Measurements from ENCODE around the gene PLXNC1. TPM values are rescaled to one million over a fixed set of nuclear protein-coding genes. Genes with fewer than 3 reads are reported as not detected.
A peak's percentile ranks its signal among the peaks of the same experiment; 100 is the strongest.

PLXNC1 gene
- total and polyA plus RNA-seq, 2 of the 8 experiments (the other 6 are each of a cell fraction or from before 2014, with no cell fraction given): 0.83 to 2.0 TPM

DNA sequence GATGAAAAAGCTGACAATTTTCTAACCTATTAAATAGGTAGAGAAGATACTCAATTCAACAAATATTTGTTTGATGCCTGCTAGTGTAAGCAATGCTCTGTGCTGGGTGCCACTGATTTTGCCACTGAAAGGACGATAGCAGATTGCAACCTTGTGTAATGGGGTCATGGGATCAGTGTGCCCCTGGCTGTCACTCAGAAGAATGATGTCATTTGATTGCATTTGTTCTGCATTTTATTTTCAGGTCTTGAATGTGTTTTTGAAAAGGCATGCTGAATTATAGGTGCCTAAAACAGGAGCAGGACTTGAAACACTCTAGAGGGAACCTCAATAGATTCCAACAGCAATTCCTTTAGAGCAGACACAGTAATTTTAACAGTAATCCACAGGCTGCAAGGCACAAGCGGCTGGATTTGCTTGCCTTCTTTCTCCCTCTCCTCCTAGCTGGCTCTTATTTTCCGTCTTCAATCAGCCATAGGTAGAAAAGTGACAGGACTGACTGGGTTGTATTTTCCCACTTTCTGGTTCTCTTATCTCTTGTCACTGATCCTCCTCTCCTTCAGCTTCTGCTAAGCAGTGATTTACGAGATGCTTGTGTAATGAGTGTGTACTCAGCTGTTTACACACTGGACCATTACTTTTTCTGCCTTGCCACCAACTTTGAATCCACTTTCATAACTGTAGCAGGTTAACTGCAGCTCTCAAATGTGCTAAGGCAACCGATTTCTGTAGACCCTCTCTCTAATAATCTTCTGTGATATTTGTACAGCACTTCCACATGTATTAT is 4.1 kb downstream of the PLXNC1 start:
- no peak overlapping the region for H3K9ac ChIP-seq (replicated peaks in 1 of 4; ENCODE audit: extremely low read depth in 1 of 4, low read depth in 3 of 4, low read length in 3 of 4)
- no peak overlapping the region; the same call in 1 of the 2 replicates for H3K18ac ChIP-seq (ENCODE audit: extremely low read depth, low read length)
- TF ChIP-seq SUZ12 (IDR thresholded peaks at IDR 0.05; ENCODE audit: low read length) (peak; percentile 28; the same call in 1 of the 2 replicates), HDAC6 (IDR thresholded peaks at IDR 0.05; ENCODE audit: low read depth, low read length) (no peak), SP2 (IDR thresholded peaks at IDR 0.05; ENCODE audit: low read length) (no peak), EZH2 (IDR thresholded peaks at IDR 0.05; ENCODE audit: low read depth, low read length, severe bottlenecking) (no peak), ZNF274 (IDR thresholded peaks at IDR 0.05; ENCODE audit: borderline replicate concordance, extremely low read depth, low read length) (no peak), EGR1 (IDR thresholded peaks at IDR 0.05; ENCODE audit: borderline replicate concordance, low read depth, low read length) (0 out of 2 replicates have a peak, but pooled peaks have one; percentile 17), MAFK (IDR thresholded peaks at IDR 0.05; ENCODE audit: low read depth, low read length) (no peak), SAP30 (IDR thresholded peaks at IDR 0.05; ENCODE audit: insufficient read depth, insufficient replicate concordance, low read length) (no peak), FOSL1 (IDR thresholded peaks at IDR 0.05; ENCODE audit: insufficient read depth, low read depth, low read length) (no peak)
- TF ChIP-seq, protein P1, sequence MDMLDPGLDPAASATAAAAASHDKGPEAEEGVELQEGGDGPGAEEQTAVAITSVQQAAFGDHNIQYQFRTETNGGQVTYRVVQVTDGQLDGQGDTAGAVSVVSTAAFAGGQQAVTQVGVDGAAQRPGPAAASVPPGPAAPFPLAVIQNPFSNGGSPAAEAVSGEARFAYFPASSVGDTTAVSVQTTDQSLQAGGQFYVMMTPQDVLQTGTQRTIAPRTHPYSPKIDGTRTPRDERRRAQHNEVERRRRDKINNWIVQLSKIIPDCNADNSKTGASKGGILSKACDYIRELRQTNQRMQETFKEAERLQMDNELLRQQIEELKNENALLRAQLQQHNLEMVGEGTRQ (IDR thresholded peaks at IDR 0.05; ENCODE audit: low read length): no peak

More for the DNA sequence above, 4.1 kb downstream of the PLXNC1 start:
- H2BK20ac ChIP-seq (ENCODE audit: low read length): no peak overlapping the region
- H3K79me2 ChIP-seq (ENCODE audit: control insufficient read depth in 1 of 2, insufficient read depth in 2 of 2, low read length in 2 of 2): no peaks in the 10 kb centered on the region
- no peak overlapping the region; a peak in 1 of 8 replicates for H3K4me3 ChIP-seq (ENCODE audit: extremely low read depth in 1 of 4, insufficient read depth in 2 of 4, low read depth in 3 of 4, low read length in 4 of 4)
- H3K27ac ChIP-seq (ENCODE audit: low read depth, low read length): no peak overlapping the region
- no peak overlapping the region for H3K56ac ChIP-seq (replicated peaks; ENCODE audit: insufficient read length, low read depth, low read length)
- no peak overlapping the region for H2BK5ac ChIP-seq (ENCODE audit: low read depth, low read length)
- H2BK12ac ChIP-seq (ENCODE audit: low read depth, low read length): peak overlapping the region; percentile 43; the same call in 1 of the 2 replicates
- no peak overlapping the region for H4K91ac ChIP-seq (replicated peaks; ENCODE audit: insufficient read length, low read length)
- peaks cover 4 to 24% (median 16%) of the 10 kb centered on the region in 4 experiments for H3K4me1 ChIP-seq (replicated peaks in 1 of 4; ENCODE audit: control insufficient read depth in 3 of 4, insufficient read depth in 4 of 4, low read length in 3 of 4)
- no peak overlapping the region for H3K4ac ChIP-seq (replicated peaks; ENCODE audit: insufficient read length, low read depth, low read length)
- no peaks in the 10 kb centered on the region for H3K79me1 ChIP-seq (ENCODE audit: low read depth, low read length)
- no peak overlapping the region for H2AK5ac ChIP-seq (ENCODE audit: low read depth, low read length)
- no peak overlapping the region for H2BK120ac ChIP-seq (replicated peaks; ENCODE audit: low read depth, low read length)
- H3K4me2 ChIP-seq (ENCODE audit: insufficient read depth in 1 of 2, low read depth in 2 of 2, low read length in 2 of 2): peak overlapping the region in 1 of 2 experiments; percentile 84; a peak in 1 of 4 replicates
- peaks cover 0 to 3% of the 10 kb centered on the region in 2 experiments for H4K20me1 ChIP-seq (replicated peaks in 1 of 2; ENCODE audit: control insufficient read depth in 1 of 2, insufficient read depth in 2 of 2, low read length in 2 of 2)
- POLR2A ChIA-PET (ENCODE audit: partially characterized antibody): no interaction called here
- no peak overlapping the region for H2BK15ac ChIP-seq (ENCODE audit: low read length)
- FAIRE-seq (no peak), DNase-seq (ENCODE audit: low read depth in 1 of 2, low spot score in 2 of 2) (no peak)
- no peaks in the 10 kb centered on the region; a peak in 1 of 8 replicates for H3K36me3 ChIP-seq (ENCODE audit: control insufficient read depth in 2 of 4, insufficient read depth in 4 of 4, low read length in 3 of 4)
- H3K14ac ChIP-seq (ENCODE audit: insufficient read length): no peak overlapping the region
- no peaks in the 10 kb centered on the region for H3K9me3 ChIP-seq (ENCODE audit: insufficient read depth in 2 of 2, low read depth in 1 of 2, low read length in 1 of 2)
- H2AFZ ChIP-seq (ENCODE audit: low read length): no peak overlapping the region
- no peak overlapping the region for H4K8ac ChIP-seq (ENCODE audit: extremely low read depth, insufficient read depth, low read length)
- CTCF ChIA-PET (ENCODE audit: partially characterized antibody): interaction anchor here (0.6 to 2.1 kb wide), 12 partner anchors 9 to 378 kb away, joined by 3 to 7 read pairs (median 3); no protein-coding TSS in a partner anchor
- WGBS, 2 experiments (ENCODE audit: extremely low coverage in 1 of 2, insufficient coverage in 1 of 2, insufficient read length in 1 of 2, insufficient replicate concordance in 2 of 2, low coverage in 1 of 2, low lambda C conversion rate in 2 of 2, missing lambda C conversion rate in 1 of 2): 66% methylated on average over 5 of the region's 5 CpGs; no CpG with 5 or more reads in 1 of the 2 experiments
- H3K23me2 ChIP-seq (ENCODE audit: low read depth, low read length): peaks cover 16% of the 10 kb centered on the region; the same call in 1 of the 2 replicates
- no peak overlapping the region for H4K5ac ChIP-seq (ENCODE audit: insufficient read length, low read depth, low read length)
- H3K27me3 ChIP-seq (replicated peaks in 1 of 4; ENCODE audit: control insufficient read depth in 3 of 4, extremely low read depth in 1 of 4, insufficient read depth in 3 of 4, low read length in 3 of 4): peaks cover 34 to 59% (median 51%) of the 10 kb centered on the region in 4 experiments
- H3K23ac ChIP-seq (ENCODE audit: insufficient read length): no peak overlapping the region
